Psoas muscle (tissue), 8 donors: Measurements from ENCODE around the gene GPR152. TPM values are rescaled to one million over a fixed set of nuclear protein-coding genes. Genes with fewer than 3 reads are reported as not detected.
A peak's percentile ranks its signal among the peaks of the same experiment; 100 is the strongest.

Experiments
- ATAC-seq, 4 donors: fragments of 200-7000 bp; cut with Tn5 transposase; one replicate each; pipeline ENCODE4 v1.9.1; 2020; ENCODE audit warnings: moderate library complexity in 3 of 4, mild to moderate bottlenecking in 2 of 4
- DNase-seq, 2 donors: peaks; one replicate each; pipeline ENCODE4 v3.0.0-alpha.2; 2020
- H3K27ac ChIP-seq: fragments of 200-600 bp; one replicate; pipeline ENCODE4 v1.8.0; 2022
- H3K27me3 ChIP-seq, 3 donors: fragments of 200-600 bp in 1 of 3; one replicate each; pipeline versions ENCODE4 v1.6.1 to v1.8.0; 2013 to 2022; ENCODE audit warnings: low read length in 2 of 3, mild to moderate bottlenecking in 2 of 3, moderate library complexity in 1 of 3; ENCODE audit not compliant: insufficient read depth in 3 of 3
- H3K36me3 ChIP-seq, 2 donors: fragments of 200-600 bp in 1 of 2; one replicate each; pipeline versions ENCODE4 v1.6.1 to v1.8.0; 2013 to 2022; ENCODE audit warnings: low read depth in 1 of 2, mild to moderate bottlenecking in 1 of 2, moderate library complexity in 1 of 2; ENCODE audit not compliant: insufficient read depth in 1 of 2
- H3K4me1 ChIP-seq: fragments of 200-600 bp; one replicate; pipeline ENCODE4 v1.8.0; 2022
- H3K4me3 ChIP-seq: fragments of 200-600 bp; one replicate; pipeline ENCODE4 v1.8.0; 2022; ENCODE audit warnings: mild to moderate bottlenecking
- H3K9me3 ChIP-seq: fragments of 200-600 bp; one replicate; pipeline ENCODE4 v1.8.0; 2022
- CTCF ChIP-seq: fragments of 200-600 bp; IDR thresholded peaks from one replicate; pipeline ENCODE4 v1.8.0; 2022; ENCODE audit warnings: antibody characterized with exemption
- WGBS, 3 donors: extraction: QIAGEN DNeasy Blood & Tissue Kit; methylation state at CpG; one replicate each; pipeline versions ENCODE4 v1.1.6 to v1.1.7; 2013; 5-methylcytosine and 5-hydroxymethylcytosine counted together
- intact Hi-C, 2 donors: fragments of 100-400 bp; cut with DNase I; formaldehyde crosslinking; loops; one replicate each; pipeline versions ENCODE4 v1.11.0 to v1.14.2; 2022
- polyA plus RNA-seq, 3 donors: library from polyadenylated mRNA; stranded (reverse); fragments of 200-250 nt; gene quantifications; one replicate each; pipeline ENCODE4 v1.2.3, GENCODE V29; 2013
- total RNA-seq, 4 donors: library from RNA; stranded (reverse); fragmentation: NEBNext Ultra II Directional in 2 of 4; extraction: Animal tissue kit (Norgen Biotek cat#: 25700) in 2 of 4; gene quantifications; one replicate each; pipeline versions ENCODE4 v1.2.1 to v1.2.4, GENCODE V29; 2021 to 2023
- donor health status: healthy with polysubstance abuse.
- donor health status: DM: no; HTN: no; CAD: no; lungs with moderate emphysema.
- donor health status: Bipolar disorder and iron deficiency.
- donor health status: healthy.
- donor health status: DM: yes; HTN: yes; CAD: no.
- donor health status: DM: no; HTN: no; CAD: no.
- donor health status: DM: no; HTN: no; CAD: no.
- donor health status: DM: yes; HTN: yes; CAD: no.

GPR152 gene
- total and polyA plus RNA-seq, 7 donors, result 0.19 TPM; not detected in 6

GRCh38 chr11:67441098-67441563, 11.4 kb downstream of the GPR152 start:
- DNase-seq (no peak), ATAC-seq (no peak)
- no peak overlapping the region for H3K4me3 ChIP-seq
- WGBS, 3 donors, result 79 to 85% (median 84%) methylated on average over 21 of the region's 21 CpGs
- H3K27ac ChIP-seq, result no peak overlapping the region
- intact Hi-C loops, result no loop called here
- H3K9me3 ChIP-seq, result no peaks in the 10 kb centered on the region
- H3K27me3 ChIP-seq, result no peaks in the 10 kb centered on the region
- H3K4me1 ChIP-seq, result peaks cover 8% of the 10 kb centered on the region
- peaks cover 0 to 44% of the 10 kb centered on the region in 2 donors for H3K36me3 ChIP-seq
- no peak for TF ChIP-seq CTCF

- no peaks in the 10 kb centered on the region for H3K9me3 ChIP-seq
- H3K36me3 ChIP-seq, result peaks cover 0 to 50% of the 10 kb centered on the region in 2 donors
- 74 to 80% (median 76%) methylated on average over 16 to 17 of the region's 17 CpGs for WGBS, 3 donors
- intact Hi-C loops, result no loop called here
- ATAC-seq (no peak), DNase-seq (no peak)
- no peaks in the 10 kb centered on the region for H3K27me3 ChIP-seq
- no peak for TF ChIP-seq CTCF
- H3K4me1 ChIP-seq, result peaks cover 8% of the 10 kb centered on the region
- H3K27ac ChIP-seq, result peak overlapping the region; percentile 36
- H3K4me3 ChIP-seq, result no peak overlapping the region
Observed at GRCh38 chr11:67440229-67441097, 12.1 kb downstream of the GPR152 start.

DNA sequence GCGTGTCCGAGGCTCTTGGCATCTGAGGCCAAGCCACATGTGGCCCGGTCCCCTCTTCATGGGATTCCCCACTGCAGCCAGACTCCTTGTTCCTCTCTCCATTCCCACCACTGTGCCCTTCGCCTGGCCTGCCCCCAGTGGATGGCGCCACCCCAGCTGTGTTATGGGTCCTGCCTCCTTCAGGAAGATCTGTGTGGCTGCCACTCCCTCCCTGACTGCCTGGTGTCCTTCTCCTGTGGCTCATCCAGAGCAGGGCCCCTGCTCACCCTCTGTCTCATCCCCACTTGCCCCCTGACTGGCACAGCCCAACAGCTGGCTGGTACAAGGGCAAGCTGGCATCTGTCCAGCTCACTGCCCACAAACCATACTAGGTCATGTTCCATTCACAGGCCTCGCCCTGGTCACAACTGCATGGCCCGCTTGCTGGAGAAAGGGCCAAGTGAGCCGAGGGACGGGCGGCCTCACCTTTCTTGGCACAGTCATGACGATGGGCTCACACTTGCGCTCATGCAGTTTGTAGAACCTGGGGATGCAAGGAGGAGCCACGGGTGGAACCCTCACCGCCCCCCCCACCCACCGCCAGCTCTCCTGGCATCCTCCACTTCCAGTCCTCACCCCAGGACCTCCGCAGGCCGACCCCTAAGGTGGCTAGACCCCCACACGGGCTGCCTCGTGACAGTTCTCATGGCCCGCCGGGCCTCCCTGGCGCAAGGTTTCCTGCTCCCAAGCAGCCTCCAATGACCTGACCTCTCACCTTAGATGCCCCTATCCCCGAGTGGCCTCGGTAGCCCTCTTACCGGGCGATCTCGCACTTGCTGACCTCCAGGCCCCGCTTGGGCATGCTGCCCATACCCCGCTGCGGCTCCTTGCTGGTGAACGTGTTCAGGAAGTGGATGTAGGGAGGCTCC, 13.0 kb downstream of the GPR152 start:
- WGBS, 3 donors, result 55 to 64% (median 55%) methylated on average over 31 of the region's 31 CpGs

More for the DNA sequence above, 13.0 kb downstream of the GPR152 start:
- Histone ChIP-seq H3K27me3 (no peaks in the 10 kb centered on the region), H3K27ac (peak overlapping the region; percentile 62), H3K4me1 (peaks cover 8% of the 10 kb centered on the region), H3K4me3 (no peak overlapping the region), H3K9me3 (no peaks in the 10 kb centered on the region), H3K36me3 (peaks cover under 1 to 59% of the 10 kb centered on the region in 2 donors)
- no peak for TF ChIP-seq CTCF
- intact Hi-C loops, result no loop called here
- DNase-seq (peak in 1 of 2 donors; percentile 68), ATAC-seq (peak; percentile 34 to 58 (median 38))
